ENCODE results near the gene KRTAP10-6.
"Not testable (repeated sequence)": the region's sequence is repeated elsewhere in the genome, so short reads cannot be mapped to it uniquely, and the experiment has no call there.

KRTAP10-6 gene, protein sequence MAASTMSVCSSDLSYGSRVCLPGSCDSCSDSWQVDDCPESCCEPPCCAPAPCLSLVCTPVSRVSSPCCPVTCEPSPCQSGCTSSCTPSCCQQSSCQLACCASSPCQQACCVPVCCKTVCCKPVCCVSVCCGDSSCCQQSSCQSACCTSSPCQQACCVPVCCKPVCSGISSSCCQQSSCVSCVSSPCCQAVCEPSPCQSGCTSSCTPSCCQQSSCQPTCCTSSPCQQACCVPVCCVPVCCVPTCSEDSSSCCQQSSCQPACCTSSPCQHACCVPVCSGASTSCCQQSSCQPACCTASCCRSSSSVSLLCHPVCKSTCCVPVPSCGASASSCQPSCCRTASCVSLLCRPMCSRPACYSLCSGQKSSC

DNA sequence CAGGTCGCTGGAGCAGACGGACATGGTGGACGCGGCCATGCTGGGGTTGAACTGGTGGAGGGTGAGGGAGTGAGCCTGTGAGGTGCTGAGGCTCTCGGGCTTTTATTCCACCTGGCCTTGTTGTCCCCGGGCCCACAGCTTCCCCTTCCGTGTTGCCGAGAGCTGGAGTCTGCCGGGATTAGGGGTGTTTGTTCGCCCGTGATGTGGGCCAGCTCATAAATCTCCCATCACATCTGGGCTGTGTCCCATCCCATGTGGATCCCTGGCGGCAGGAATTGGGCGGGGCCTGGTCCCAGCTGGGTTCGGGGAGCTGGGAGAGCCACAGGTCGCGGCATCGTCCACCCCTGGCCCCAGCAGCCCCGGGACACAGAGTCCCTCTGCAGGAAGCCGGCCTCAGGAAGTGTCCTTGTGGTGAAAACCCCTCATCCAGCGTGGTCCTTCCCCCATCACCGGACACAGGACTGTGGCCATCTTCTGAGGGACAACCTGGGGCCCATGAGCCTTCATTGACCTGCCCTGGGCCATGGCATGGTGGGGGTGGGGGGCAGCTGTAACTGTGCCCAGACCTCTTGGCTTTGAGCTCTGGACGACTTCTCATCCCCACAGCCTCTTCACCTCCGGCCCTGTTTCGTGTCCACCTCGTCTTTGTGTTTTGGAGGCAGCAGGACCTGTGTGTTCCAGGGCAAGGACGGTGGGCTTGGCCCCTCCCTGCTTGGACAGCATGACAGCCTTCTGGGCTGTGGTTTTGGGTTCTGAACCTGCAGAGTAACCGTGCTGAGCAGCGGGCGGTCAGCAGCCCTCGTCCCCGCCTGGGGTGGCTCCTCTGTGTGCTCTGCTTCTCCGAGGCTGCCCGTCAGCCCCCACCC is at the start of gene KRTAP10-6:
TSS of gene KRTAP10-6 (minus strand) at position 60 of the 866 bp plus-strand sequence. CDS start at position 39, 21 bp downstream.
- DNase-seq: no peak

DNA sequence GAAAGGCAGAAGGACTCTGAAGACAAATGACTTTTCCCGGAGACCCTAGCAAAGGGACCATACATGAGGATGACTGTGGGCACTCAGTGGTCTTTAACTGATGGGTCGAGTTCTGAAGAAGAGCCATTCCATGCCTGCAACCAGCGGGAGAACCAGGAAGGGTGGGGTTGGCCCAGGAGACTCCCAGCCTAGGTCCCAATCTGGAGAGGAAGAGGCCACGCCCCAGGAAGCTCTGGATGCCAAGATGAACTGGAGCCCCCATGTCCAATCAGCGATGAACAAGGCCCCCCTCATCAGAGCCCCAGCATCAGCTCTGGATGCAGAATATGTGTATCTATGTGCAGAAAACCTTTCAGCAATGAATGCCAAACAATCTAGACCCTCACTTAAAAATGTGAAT is 48.5 kb upstream of the KRTAP10-6 start:
- DNase-seq: no peak

DNA sequence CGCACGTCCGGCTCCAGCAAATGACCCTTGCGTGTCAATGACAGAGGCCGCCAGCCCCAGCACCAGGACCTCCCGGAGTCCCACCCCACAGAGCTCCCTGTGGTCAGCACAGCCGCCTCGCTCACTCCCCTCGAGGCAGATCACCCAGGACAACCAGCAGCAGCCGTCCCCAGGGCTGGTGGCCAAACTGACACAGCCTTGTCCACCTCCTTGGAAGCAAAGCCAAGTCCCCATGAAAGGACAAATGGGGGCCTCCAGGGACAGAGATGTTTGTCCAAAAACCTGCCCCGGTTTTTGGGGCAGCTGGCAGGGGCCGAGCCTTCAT is 47.0 kb upstream of the KRTAP10-6 start:
- no peak for DNase-seq

DNA sequence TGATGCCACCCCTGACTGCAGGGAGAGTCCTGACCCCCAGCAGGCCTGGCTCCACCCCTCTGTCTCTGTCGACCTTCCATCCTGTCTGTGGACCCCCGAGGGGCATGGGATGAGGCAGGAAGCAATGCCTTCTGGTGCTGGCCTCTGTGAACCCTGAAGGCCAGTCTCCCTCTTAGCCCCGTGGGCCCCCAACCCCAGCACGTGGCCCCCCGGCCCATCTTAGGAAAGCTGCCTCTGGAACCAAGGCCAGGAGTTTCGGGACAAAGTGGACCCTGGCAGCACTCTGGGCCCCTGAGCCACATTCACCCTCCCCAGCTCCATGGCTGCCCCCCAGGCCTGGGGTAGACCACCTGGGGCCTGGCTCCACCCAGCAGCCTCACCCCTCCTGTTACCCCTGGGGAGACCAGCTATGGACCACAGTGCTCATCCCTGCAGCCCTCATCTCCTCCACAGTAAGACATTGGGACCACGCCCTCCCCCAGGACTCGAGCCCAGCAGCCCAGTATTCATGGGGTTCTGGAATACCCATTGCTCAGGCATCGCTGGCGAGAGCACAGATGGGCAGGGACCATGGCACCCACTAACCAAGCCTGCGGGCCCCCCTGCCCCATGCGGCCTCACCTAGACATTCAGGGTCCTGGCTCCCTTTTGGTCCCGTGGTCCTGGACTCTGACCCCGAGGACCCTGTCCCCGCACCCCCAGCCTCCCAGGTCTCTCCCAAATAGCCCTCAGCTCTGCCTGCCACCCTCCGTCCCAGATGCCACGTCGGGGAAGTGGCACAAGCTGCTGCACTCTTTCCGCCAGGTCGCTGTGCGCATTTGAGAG is 46.4 kb upstream of the KRTAP10-6 start:
- not testable (repeated sequence) for DNase-seq

DNA sequence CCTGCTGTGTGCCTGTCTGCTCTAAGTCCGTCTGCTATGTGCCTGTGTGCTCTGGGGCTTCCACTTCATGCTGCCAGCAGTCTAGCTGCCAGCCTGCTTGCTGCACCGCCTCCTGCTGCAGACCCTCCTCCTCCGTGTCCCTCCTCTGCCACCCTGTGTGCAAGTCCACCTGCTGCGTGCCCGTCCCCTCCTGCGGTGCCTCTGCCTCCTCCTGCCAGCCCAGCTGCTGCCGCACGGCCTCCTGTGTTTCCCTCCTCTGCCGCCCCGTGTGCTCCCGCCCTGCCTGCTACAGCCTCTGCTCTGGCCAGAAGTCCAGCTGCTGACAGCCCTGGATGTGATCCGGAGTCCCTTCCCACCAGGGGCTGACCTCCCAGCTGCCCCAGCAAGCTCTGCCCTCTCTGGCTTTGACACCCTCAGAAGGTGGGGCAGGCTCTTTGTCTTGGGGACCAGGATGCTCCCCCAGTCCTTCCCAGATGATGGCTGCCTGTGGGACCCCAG is 45.6 kb upstream of the KRTAP10-6 start:
- not testable (repeated sequence) for DNase-seq

DNA sequence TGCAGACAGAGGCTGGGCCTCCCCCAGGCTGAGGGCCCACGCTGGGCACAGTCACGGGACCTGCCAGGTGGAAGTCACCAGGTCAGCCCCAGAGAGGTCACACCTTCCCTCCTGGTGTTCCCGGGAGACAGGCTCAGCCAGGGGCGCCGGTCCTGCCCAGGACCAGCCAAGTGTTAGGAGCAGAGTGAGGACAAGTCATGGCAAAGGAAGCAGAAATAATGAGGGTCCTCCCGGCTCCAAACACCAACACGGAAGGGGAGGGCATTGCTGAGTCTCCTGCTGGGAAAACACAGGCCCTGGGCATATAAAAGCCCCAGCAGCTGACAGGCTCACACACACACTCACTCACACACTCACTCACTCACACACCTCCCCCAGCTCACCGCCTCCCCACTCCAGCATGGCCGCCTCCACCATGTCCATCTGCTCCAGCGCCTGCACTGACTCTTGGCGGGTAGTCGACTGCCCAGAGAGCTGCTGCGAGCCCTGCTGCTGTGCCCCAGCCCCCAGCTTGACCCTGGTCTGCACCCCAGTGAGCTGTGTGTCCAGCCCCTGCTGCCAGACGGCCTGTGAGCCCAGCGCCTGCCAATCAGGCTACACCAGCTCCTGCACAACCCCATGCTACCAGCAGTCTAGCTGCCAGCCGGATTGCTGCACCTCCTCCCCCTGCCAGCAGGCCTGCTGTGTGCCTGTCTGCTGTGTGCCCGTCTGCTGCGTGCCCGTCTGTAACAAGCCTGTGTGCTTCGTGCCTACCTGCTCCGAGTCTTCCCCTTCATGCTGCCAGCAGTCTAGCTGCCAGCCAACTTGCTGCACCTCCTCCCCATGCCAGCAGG is 44.9 kb upstream of the KRTAP10-6 start, which contains the start of gene KRTAP10-10:
TSS of gene KRTAP10-10 (plus strand) at position 339 of the 833 bp plus-strand sequence. CDS start at position 401, 62 bp downstream.
- DNase-seq: no peak

DNA sequence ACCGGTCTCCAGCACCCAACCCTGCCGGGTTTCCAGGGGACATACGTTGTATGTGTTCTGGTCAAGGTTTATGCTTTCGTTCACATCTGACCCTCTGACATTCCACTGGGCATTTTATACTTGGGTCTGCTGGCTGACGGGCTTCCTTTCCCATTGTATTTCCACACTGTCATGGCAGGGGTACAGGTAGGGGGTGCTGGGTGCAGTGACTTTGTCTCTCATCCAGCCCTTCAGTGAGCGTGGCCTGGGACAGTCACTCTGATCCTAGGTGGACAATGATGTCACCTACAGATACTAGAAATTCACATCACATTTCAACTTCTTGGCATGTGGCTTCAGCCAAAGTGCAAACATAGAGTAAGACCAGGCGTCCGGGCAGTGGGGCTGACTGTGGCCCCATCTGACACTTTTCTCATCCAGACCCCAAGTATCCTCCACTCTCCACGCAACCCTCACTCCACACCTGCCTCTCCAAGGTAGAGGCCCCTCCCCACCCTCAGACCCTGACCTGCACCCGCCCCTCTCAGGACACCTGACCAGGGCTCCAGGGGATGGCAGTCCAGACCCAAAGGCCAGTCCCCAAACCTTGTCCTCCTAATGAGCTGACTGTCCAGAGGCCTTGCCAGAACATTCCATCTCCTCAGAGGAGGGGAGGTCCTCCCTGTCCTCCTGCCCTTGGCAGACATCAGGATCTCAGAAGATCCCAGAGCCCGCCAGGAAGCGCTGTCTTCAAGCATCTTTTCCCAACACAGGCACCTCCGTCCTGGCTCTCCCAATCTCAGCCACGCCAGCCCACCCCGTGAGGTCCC is 44.1 kb upstream of the KRTAP10-6 start:
- no peak for DNase-seq

DNA sequence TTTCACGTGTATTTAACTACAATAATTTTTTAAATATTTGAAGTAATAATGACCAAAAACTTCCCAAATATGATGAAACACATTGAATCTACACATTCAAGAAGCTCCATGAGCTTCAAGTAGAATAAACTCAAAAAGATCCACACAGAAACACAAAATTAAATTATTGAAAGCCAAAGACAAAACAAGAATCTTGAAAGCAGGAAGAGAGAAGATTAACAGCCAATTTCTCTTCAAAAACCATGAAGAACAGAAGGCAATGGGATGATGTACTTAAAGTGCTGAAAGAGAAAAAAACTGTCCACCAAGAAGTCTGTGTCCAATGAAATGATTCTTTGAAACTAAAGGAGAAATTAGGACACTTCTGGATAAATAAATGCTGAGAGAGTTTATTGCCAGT is 39.8 kb upstream of the KRTAP10-6 start:
- DNase-seq: no peak

DNA sequence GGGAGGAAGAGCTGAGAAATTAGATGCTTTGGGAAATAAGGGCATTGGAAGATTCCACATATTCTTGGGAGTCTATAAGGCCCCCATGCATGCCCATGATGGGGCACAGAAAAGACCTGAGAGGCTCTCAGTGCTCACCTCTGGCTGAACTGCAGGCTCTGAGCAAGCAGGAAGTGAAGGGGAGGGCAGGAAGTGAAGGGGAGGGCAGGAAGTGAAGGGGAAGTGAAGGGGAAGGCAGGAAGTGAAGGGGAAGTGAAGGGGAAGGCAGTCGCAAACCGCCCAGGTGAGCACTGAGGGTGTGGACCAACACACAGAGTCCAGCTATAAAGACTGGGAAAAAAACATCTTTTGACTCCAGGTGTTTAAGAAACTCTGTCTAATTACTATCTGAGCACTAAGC is 38.1 kb upstream of the KRTAP10-6 start:
- no peak for DNase-seq

DNA sequence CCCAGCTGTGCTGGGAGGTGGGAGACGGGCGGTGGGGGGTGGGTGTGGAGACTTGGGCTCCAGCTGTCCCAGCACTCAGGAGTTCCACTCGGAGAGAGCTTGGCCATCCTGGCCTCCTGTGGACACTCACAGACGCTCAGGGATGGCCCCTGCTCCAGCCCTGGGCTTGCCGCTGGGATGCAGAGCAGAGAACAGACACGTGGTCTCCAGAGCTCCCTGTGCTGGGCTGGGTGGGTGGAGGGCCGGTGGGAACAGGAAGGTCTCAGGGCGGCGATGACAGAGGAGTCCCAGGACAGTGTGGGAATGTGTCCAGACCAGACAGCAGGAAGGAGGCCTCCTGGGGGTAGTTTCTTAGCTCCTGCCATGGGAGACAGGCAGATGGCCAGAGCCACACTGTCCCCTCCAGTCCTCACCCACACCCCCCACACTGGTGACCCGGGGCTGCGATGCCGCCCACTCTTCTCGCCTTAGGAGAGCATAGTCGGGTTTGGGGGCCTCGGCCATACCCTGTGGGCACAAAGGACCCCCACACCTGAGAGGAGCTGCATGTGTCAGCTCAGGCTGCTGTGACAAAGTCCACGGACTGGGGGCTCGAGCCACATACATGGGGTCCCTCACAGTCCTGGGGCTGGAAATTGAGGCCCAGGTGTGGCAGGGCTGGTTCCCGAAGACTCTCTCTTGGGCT is 36.5 kb upstream of the KRTAP10-6 start:
- no peak for DNase-seq

DNA sequence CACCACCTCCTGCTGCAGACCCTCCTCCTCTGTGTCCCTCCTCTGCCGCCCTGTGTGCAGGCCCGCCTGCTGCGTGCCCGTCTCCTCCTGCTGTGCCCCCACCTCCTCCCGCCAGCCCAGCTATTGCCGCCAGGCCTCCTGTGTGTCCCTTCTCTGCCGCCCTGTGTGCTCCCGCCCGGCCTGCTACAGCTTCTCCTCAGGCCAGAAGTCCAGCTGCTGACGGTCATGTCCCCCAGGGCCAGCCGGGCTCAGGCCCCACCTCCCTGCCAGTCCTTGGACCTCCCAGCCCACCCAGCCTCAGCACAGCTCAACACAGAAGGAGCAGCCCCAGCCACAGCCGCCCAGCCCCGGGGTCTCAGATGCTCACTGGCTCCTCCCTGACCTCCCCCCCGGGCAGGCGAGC is 35.5 kb upstream of the KRTAP10-6 start:
- not testable (repeated sequence) for DNase-seq

DNA sequence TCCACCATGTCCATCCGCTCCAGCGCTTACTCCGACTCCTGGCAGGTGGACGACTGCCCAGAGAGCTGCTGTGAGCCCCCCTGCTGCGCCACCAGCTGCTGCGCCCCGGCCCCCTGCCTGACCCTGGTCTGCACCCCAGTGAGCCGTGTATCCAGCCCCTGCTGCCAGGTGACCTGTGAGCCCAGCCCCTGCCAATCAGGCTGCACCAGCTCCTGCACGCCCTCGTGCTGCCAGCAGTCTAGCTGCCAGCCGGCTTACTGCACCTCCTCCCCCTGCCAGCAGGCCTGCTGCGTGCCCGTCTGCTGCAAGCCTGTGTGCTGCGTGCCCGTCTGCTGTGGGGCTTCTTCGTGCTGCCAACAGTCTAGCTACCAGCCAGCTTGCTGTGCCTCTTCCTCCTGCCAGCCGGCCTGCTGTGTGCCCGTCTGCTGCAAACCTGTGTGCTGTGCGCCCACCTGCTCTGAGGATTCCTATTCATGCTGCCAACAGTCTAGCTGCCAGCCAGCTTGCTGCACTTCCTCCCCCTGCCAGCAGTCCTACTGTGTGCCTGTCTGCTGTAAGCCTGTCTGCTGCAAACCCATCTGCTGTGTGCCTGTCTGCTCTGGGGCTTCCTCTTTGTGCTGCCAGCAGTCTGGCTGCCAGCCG is 35.0 kb upstream of the KRTAP10-6 start:
- DNase-seq: not testable (repeated sequence)

DNA sequence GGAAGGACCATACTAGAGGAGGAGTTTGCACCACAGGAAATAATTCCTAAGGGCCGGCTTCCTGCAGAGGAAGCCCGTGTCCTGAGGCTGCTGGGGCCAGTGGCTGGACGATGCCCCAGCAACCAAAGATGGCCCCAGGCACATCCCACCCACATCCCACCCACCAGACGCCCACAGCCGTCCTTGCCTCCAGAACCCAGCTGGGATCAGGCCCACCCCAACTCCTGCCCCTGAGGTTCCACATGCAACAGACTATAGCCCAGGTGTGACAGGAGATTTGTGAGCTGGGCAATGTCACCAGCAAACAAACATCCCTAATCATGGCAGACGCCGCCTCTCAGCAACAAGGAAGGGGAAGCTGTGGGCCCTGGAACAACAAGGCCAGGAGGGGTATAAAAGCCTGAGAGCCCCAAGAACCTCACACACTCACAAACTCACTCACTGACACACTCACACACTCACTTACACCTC is 34.4 kb upstream of the KRTAP10-6 start, which contains the start of gene KRTAP10-9:
TSS of gene KRTAP10-9 (plus strand) at position 421 of the 471 bp plus-strand sequence. CDS start 79 bp downstream, outside the sequence.
- DNase-seq: no peak

DNA sequence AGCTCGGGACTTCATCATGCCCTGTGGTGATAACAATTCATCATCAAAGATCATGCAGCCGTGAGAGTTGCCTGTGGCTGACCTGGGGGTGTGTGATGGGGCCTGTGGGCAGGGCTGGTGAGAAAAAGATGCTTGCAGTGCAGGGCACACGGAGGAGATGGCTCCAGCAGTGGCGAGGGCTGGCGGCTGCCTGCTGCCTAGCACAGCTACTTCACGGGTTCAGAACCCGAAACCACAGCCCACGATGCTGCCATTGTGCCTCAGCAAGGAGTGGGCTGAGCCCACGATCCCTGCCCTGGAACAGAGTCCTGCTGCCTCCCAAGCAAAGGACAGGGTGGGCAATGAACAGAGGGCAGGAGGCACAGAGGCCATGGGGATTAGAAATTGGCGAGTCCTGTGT is 34.0 kb upstream of the KRTAP10-6 start:
- DNase-seq: no peak

DNA sequence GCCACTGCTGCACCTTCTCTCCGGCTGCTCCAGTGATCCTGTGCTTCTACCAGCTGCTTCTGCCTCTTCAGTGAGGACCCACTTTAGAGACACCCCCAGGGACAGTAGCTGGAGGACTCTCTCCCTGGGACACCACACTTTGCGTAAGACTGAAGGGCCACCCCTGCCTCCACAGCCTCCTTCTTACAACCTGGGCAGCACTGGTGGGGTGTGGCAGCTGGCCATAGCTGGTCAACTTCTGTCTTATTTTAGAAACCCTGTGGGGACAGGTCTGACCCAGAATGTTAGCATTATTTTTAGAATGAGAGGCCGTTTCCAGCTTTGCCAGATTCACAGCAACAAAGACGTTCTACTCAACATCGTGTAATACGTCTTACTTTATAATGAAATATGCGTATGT is 33.5 kb upstream of the KRTAP10-6 start:
- no peak for DNase-seq

DNA sequence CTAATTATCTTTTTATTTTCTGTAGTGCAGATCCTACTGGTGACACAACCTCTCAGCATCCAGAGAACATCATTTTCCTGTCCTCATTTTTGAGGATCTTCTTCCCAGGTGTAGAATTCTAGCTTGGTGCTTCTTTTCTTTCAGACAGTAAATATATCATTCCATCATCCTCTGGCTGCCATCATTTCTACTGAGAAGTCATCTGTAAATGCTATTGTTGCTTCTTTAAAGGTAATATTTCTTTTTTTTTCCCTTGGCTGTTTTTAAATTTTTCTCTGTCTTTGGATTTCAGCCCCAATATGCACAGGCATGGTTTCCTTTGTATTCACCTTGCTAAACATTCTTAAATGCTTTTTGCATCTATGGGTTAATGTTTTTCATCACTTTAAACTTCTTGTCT is 31.3 kb upstream of the KRTAP10-6 start:
- no peak for DNase-seq

DNA sequence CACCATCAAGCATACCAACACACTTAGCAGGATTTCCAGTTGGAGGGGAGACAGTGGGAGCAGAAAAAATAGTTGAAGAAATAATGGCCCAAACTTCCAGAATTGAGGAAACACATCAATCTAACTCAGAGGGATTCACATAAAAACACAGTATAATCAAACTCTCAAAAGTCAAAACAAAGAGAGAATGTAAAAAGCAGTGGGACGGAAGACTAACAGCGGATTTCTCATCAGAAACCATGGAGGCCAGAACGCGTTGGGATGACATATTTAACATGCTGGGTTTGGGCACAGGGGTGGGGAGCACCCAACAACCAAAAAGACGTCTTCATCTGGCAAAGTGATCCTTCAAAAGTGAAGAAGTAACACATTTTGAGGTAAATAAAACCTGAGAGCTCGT is 27.6 kb upstream of the KRTAP10-6 start:
- no peak for DNase-seq

DNA sequence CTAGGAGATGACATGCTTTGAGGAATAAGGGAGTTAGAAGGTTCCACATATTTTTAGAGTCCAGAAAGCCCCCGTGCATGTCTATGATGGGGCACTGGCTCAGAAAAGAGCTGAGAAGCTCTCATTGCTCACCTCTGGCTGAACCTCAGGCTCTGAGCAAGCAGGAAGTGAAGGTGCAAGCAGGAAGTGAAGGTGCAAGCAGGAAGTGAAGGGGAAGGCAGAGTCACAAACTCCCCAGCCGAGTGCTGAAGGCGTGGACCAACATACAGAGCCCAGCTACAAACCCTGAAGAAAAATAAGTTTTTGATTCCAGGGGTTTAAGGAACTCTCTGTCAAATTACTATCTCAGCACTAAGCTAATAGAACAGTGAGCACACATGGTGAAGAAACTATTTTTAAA is 26.6 kb upstream of the KRTAP10-6 start:
- DNase-seq: no peak

DNA sequence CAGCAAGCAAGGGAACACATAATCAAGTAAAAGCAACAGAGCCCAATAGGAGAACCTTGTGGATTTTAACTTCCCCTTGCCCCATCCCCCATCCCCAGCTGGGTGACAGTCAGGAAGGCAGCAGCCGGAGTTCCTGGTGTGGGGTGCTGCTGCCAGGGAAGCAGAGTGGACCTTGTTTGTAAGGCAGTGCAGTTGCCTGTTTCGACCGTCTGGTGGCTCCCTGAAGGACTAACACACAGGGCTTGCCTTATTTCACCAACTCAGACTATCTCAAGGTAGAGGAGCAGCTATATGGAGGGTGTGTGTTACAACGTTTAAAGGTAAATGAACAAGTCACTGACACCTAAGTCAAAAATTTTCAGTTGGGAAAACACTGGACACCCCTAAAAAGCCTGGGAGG is 26.2 kb upstream of the KRTAP10-6 start:
- DNase-seq: no peak

DNA sequence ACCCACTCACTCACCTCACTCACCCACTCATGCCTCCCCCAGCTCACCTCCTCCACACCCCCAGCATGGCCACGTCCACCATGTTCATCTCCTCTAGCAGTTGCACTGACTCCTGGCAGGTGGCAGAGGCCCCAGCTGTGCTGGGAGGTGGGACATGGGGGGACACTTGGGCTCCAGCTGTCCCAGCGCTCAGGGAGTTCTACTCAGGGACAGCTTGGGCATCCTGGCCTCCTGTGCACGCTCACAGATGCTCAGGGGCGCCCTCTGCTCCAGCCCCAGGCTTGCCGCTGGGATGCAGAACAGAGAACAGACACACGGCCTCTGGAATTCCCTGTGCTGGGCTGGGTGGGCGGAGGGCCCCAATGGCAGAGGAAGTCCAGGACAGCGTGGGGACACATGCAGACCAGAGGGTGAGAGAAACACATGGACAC is 24.8 kb upstream of the KRTAP10-6 start:
- DNase-seq: no peak
